Liver (tissue), 3 donors: ENCODE measurements around the gene C2orf49.

ENCODE experiments used
- CTCF ChIP-seq: fragments of 150-350 bp; IDR thresholded peaks from 2 replicates; pipeline ENCODE4 v1.5.1; 2017; ENCODE audit warnings: improper control_type of control experiment, low read depth, low read length; ENCODE audit not compliant: missing input control
- FOXA1 ChIP-seq: IDR thresholded peaks from 2 replicates; pipeline ENCODE4 v1.6.1; 2016; ENCODE audit warnings: antibody characterized with exemption
- GABPA ChIP-seq, 2 donors: IDR thresholded peaks in 1 of 2; conservative IDR thresholded peaks in 1 of 2; 2 replicates each; pipeline ENCODE4 v1.6.1; 2016; ENCODE audit warnings: antibody characterized with exemption in 2 of 2, mild to moderate bottlenecking in 1 of 2, moderate library complexity in 1 of 2
- HNF4A ChIP-seq, 2 donors: conservative IDR thresholded peaks; 2 replicates each; pipeline ENCODE4 v1.6.1; 2016; ENCODE audit warnings: antibody characterized with exemption in 2 of 2, mild to moderate bottlenecking in 2 of 2
- HNF4G ChIP-seq: IDR thresholded peaks from 2 replicates; pipeline ENCODE4 v1.6.1; 2016; ENCODE audit warnings: antibody characterized with exemption
- JUND ChIP-seq, 2 donors: IDR thresholded peaks; 2 replicates each; pipeline ENCODE4 v1.6.1; 2016; ENCODE audit warnings: antibody characterized with exemption in 2 of 2
- MAX ChIP-seq: IDR thresholded peaks from 2 replicates; pipeline ENCODE4 v1.6.1; 2016; ENCODE audit warnings: antibody characterized with exemption
- RAD21 ChIP-seq, 2 donors: IDR thresholded peaks; 2 replicates each; pipeline ENCODE4 v1.6.1; 2016; ENCODE audit warnings: antibody characterized with exemption in 2 of 2, mild to moderate bottlenecking in 2 of 2
- REST ChIP-seq: IDR thresholded peaks from 2 replicates; pipeline ENCODE4 v1.6.1; 2016; ENCODE audit warnings: antibody characterized with exemption, mild to moderate bottlenecking
- TAF1 ChIP-seq: conservative IDR thresholded peaks from 2 replicates; pipeline ENCODE4 v1.6.1; 2016; ENCODE audit warnings: antibody characterized with exemption, mild to moderate bottlenecking
- ZBTB33 ChIP-seq: IDR thresholded peaks from 2 replicates; pipeline ENCODE4 v1.6.1; 2016; ENCODE audit warnings: antibody characterized with exemption
- donor health status: healthy.
- donor health status: healthy.

- TF ChIP-seq HNF4A (conservative IDR thresholded peaks at IDR 0.05) (no peak), JUND (IDR thresholded peaks at IDR 0.05) (no peak), REST (no peak), ZBTB33 (no peak), CTCF (no peak), RAD21 (IDR thresholded peaks at IDR 0.05) (no peak), FOXA1 (no peak), GABPA (IDR thresholded peaks at IDR 0.05 in 1 of 2, conservative IDR thresholded peaks at IDR 0.05 in 1 of 2) (no peak), MAX (no peak), TAF1 (no peak), HNF4G (no peak)
Observed at GRCh38 chr2:105323111-105323510, 14.2 kb upstream of the C2orf49 start.
